NCI-H2227 treated with DMSO at 0.1 percent for 48 hours (cell line): ENCODE measurements around the gene R3HDM1.
"Not testable (repeated sequence)": the region's sequence is repeated elsewhere in the genome, so short reads cannot be mapped to it uniquely, and the experiment has no call there.

Experiments used
- DNase-seq: peaks from one replicate; lab custom pipeline; 2025; lab: John Stamatoyannopoulos, UW

The R3HDM1 gene

GRCh38 chr2:135641156-135642068 lies 110.1 kb downstream of the R3HDM1 start:
- no peak for DNase-seq

GRCh38 chr2:135647836-135648579 lies 116.7 kb downstream of the R3HDM1 start:
- no peak for DNase-seq

GRCh38 chr2:135650721-135651120 lies 119.4 kb downstream of the R3HDM1 start:
- peak; percentile 96 for DNase-seq

GRCh38 chr2:135651717-135652116 lies 120.4 kb downstream of the R3HDM1 start:
- no peak for DNase-seq

GRCh38 chr2:135654239-135654638 lies 123.0 kb downstream of the R3HDM1 start:
- not testable (repeated sequence) for DNase-seq

GRCh38 chr2:135657806-135658582 lies 126.7 kb downstream of the R3HDM1 start:
- DNase-seq: no peak

GRCh38 chr2:135662088-135662487 lies 130.8 kb downstream of the R3HDM1 start:
- no peak for DNase-seq

GRCh38 chr2:135663148-135663700 lies 131.9 kb downstream of the R3HDM1 start:
- no peak for DNase-seq

GRCh38 chr2:135664623-135665068 lies 133.4 kb downstream of the R3HDM1 start:
- DNase-seq: no peak

GRCh38 chr2:135667045-135667444 lies 135.8 kb downstream of the R3HDM1 start:
- no peak for DNase-seq

- no peak for DNase-seq
Observed at GRCh38 chr2:135674453-135674852, 143.2 kb downstream of the R3HDM1 start.

GRCh38 chr2:135676031-135676430 lies 144.7 kb downstream of the R3HDM1 start:
- DNase-seq: no peak

- DNase-seq: no peak
Observed at GRCh38 chr2:135679125-135679524, 147.8 kb downstream of the R3HDM1 start.

- no peak for DNase-seq
Observed at GRCh38 chr2:135685361-135685760, 154.1 kb downstream of the R3HDM1 start.

GRCh38 chr2:135688978-135689377 lies 157.7 kb downstream of the R3HDM1 start:
- DNase-seq: no peak

GRCh38 chr2:135689679-135690078 lies 158.4 kb downstream of the R3HDM1 start:
- DNase-seq: no peak

- DNase-seq: no peak
Observed at GRCh38 chr2:135694711-135695110, 163.4 kb downstream of the R3HDM1 start.

GRCh38 chr2:135698838-135699237 lies 167.6 kb downstream of the R3HDM1 start:
- no peak for DNase-seq

- no peak for DNase-seq
Observed at GRCh38 chr2:135701442-135701841, 170.2 kb downstream of the R3HDM1 start.

GRCh38 chr2:135703300-135703699 lies 172.0 kb downstream of the R3HDM1 start:
- DNase-seq: no peak

GRCh38 chr2:135704075-135704474 lies 172.8 kb downstream of the R3HDM1 start:
- not testable (repeated sequence) for DNase-seq

- DNase-seq: no peak
Observed at GRCh38 chr2:135708159-135708558, 176.9 kb downstream of the R3HDM1 start.
